ENCODE measurements around the gene AGRN.

AGRN gene

GRCh38 chr1:1061682-1062345 lies 41.9 kb downstream of the AGRN start:
- Histone ChIP-seq H3K36me3 (ENCODE audit: insufficient read depth) (no peaks in the 10 kb centered on the region), H3K4me1 (ENCODE audit: low read depth, poor library complexity, severe bottlenecking) (peaks cover 38% of the 10 kb centered on the region), H3K27me3 (ENCODE audit: insufficient read depth, low read depth) (peaks cover 83% of the 10 kb centered on the region), H3K4me3 (IDR thresholded peaks at IDR 0.05; ENCODE audit: insufficient read depth, low read depth, low read length) (no peak overlapping the region), H4K20me1 (ENCODE audit: insufficient read depth) (no peaks in the 10 kb centered on the region), H3K9ac (no peak overlapping the region), H3K4me2 (no peak overlapping the region), H3K79me2 (ENCODE audit: insufficient read depth, low read depth) (no peaks in the 10 kb centered on the region), H2AFZ (ENCODE audit: low read depth) (no peak overlapping the region), H3K27ac (no peak overlapping the region)
- no peak for TF ChIP-seq CTCF (conservative IDR thresholded peaks at IDR 0.05; ENCODE audit: low read depth, low read length)

GRCh38 chr1:1062348-1063163 lies 42.6 kb downstream of the AGRN start:
- H4K20me1 ChIP-seq (ENCODE audit: insufficient read depth), result no peaks in the 10 kb centered on the region
- no peak overlapping the region for H3K9ac ChIP-seq
- no peaks in the 10 kb centered on the region for H3K36me3 ChIP-seq (ENCODE audit: insufficient read depth)
- no peak overlapping the region for H3K4me3 ChIP-seq (IDR thresholded peaks at IDR 0.05; ENCODE audit: insufficient read depth, low read depth, low read length)
- no peak overlapping the region for H2AFZ ChIP-seq (ENCODE audit: low read depth)
- peaks cover 38% of the 10 kb centered on the region for H3K4me1 ChIP-seq (ENCODE audit: low read depth, poor library complexity, severe bottlenecking)
- no peaks in the 10 kb centered on the region for H3K79me2 ChIP-seq (ENCODE audit: insufficient read depth, low read depth)
- no peak for TF ChIP-seq CTCF (conservative IDR thresholded peaks at IDR 0.05; ENCODE audit: low read depth, low read length)
- H3K4me2 ChIP-seq, result no peak overlapping the region
- H3K27ac ChIP-seq, result no peak overlapping the region
- peaks cover 80% of the 10 kb centered on the region for H3K27me3 ChIP-seq (ENCODE audit: insufficient read depth, low read depth)

- H3K9ac ChIP-seq, result no peak overlapping the region
- H3K79me2 ChIP-seq (ENCODE audit: insufficient read depth, low read depth), result no peaks in the 10 kb centered on the region
- no peaks in the 10 kb centered on the region for H3K36me3 ChIP-seq (ENCODE audit: insufficient read depth)
- no peaks in the 10 kb centered on the region for H4K20me1 ChIP-seq (ENCODE audit: insufficient read depth)
- no peak; the same call in 1 of the 2 replicates for TF ChIP-seq CTCF (conservative IDR thresholded peaks at IDR 0.05; ENCODE audit: low read depth, low read length)
- H3K4me1 ChIP-seq (ENCODE audit: low read depth, poor library complexity, severe bottlenecking), result peaks cover 42% of the 10 kb centered on the region
- H2AFZ ChIP-seq (ENCODE audit: low read depth), result no peak overlapping the region
- H3K27ac ChIP-seq, result no peak overlapping the region
- peak overlapping the region; percentile 70; the same call in 1 of the 2 replicates for H3K4me2 ChIP-seq
- H3K27me3 ChIP-seq (ENCODE audit: insufficient read depth, low read depth), result peaks cover 79% of the 10 kb centered on the region
- no peak overlapping the region for H3K4me3 ChIP-seq (IDR thresholded peaks at IDR 0.05; ENCODE audit: insufficient read depth, low read depth, low read length)
Observed at GRCh38 chr1:1063261-1063944, 43.5 kb downstream of the AGRN start.

- Histone ChIP-seq H3K79me2 (ENCODE audit: insufficient read depth, low read depth) (no peaks in the 10 kb centered on the region), H3K4me1 (ENCODE audit: low read depth, poor library complexity, severe bottlenecking) (peaks cover 40% of the 10 kb centered on the region), H3K4me2 (peak overlapping the region; percentile 70; the same call in 1 of the 2 replicates), H3K27ac (no peak overlapping the region), H2AFZ (ENCODE audit: low read depth) (peak overlapping the region; percentile 34; the same call in 1 of the 2 replicates), H4K20me1 (ENCODE audit: insufficient read depth) (no peaks in the 10 kb centered on the region), H3K27me3 (ENCODE audit: insufficient read depth, low read depth) (peaks cover 75% of the 10 kb centered on the region), H3K4me3 (IDR thresholded peaks at IDR 0.05; ENCODE audit: insufficient read depth, low read depth, low read length) (no peak overlapping the region), H3K9ac (no peak overlapping the region), H3K36me3 (ENCODE audit: insufficient read depth) (no peaks in the 10 kb centered on the region)
- TF ChIP-seq CTCF (conservative IDR thresholded peaks at IDR 0.05; ENCODE audit: low read depth, low read length), result peak; percentile 87
Observed at GRCh38 chr1:1063945-1064831, 44.3 kb downstream of the AGRN start.
